PC-3 (cell line): ENCODE data around the gene GIMAP8. TPM values are rescaled to one million over a fixed set of nuclear protein-coding genes. Genes with fewer than 3 reads are reported as not detected.

ENCODE experiments used
- ATAC-seq: fragments of 200-7000 bp; cut with Tn5 transposase; 2 replicates; pipeline ENCODE4 v1.9.1; 2020; ENCODE audit warnings: mild to moderate bottlenecking, moderate library complexity
- BruUV-seq: library from RNA; stranded (reverse); fragments of 400-500 nt; replicated peaks from 2 replicates; lab custom pipeline; 2021; lab: Mats Ljungman, UMichigan
- CTCF ChIA-PET: fragments of 300-600 bp; sonication (Branson Sonifier 250); formaldehyde crosslinking; loops from one replicate; lab custom pipeline; 2022; ENCODE audit warnings: antibody characterized with exemption; lab: Charles Lee
- POLR2A ChIA-PET: fragments of 300-600 bp; sonication (Branson Sonifier 250); formaldehyde crosslinking; loops from one replicate; lab custom pipeline; 2022; ENCODE audit warnings: antibody characterized with exemption; ENCODE audit not compliant: unreplicated experiment; lab: Charles Lee
- DNase-seq: peaks from one replicate; pipeline ENCODE4 v3.0.0-alpha.2; 2015
- H2AFZ ChIP-seq: fragments of 300-600 bp; sonication (generic); 2 replicates; pipeline ENCODE4 v1.6.0; 2016; ENCODE audit warnings: antibody characterized with exemption, low read length
- H3F3A ChIP-seq: fragments of 300-600 bp; sonication (generic); one replicate; pipeline ENCODE4 v1.6.0; 2017; ENCODE audit warnings: antibody characterized with exemption, low read length, control low read depth, mild to moderate bottlenecking; ENCODE audit not compliant: unreplicated experiment
- H3K27ac ChIP-seq: fragments of 300-600 bp; sonication (generic); 2 replicates; pipeline ENCODE4 v1.5.1; 2016; ENCODE audit warnings: mild to moderate bottlenecking, low read length
- H3K27me3 ChIP-seq: fragments of 300-600 bp; sonication (generic); 2 replicates; pipeline ENCODE4 v1.6.1; 2016; ENCODE audit warnings: low read length, mixed read lengths
- H3K36me3 ChIP-seq: fragments of 300-600 bp; sonication (generic); 2 replicates; pipeline ENCODE4 v1.6.1; 2016; ENCODE audit warnings: low read depth, mixed run types, low read length, mixed read lengths
- H3K4me1 ChIP-seq: fragments of 300-600 bp; sonication (generic); 2 replicates; pipeline ENCODE4 v1.5.1; 2016; ENCODE audit warnings: low read length; ENCODE audit not compliant: insufficient read depth
- H3K4me2 ChIP-seq: fragments of 300-600 bp; sonication (generic); 2 replicates; pipeline ENCODE4 v1.6.0; 2016; ENCODE audit warnings: low read length
- H3K4me3 ChIP-seq: fragments of 300-600 bp; sonication (generic); 2 replicates; pipeline ENCODE4 v1.5.1; 2016; ENCODE audit warnings: mild to moderate bottlenecking, low read length, mixed read lengths
- H3K79me2 ChIP-seq: fragments of 300-600 bp; sonication (generic); 2 replicates; pipeline ENCODE4 v1.6.1; 2017; ENCODE audit warnings: low read length, mixed read lengths
- H3K9ac ChIP-seq: fragments of 300-600 bp; sonication (generic); 2 replicates; pipeline ENCODE4 v1.6.0; 2016; ENCODE audit warnings: mild to moderate bottlenecking, low read length
- H3K9me2 ChIP-seq: fragments of 300-600 bp; sonication (generic); replicated peaks from 2 replicates; pipeline ENCODE4 v1.6.1; 2016; ENCODE audit warnings: mixed run types, low read length, mixed read lengths
- H3K9me3 ChIP-seq: fragments of 300-600 bp; sonication (generic); 2 replicates; pipeline ENCODE4 v1.6.1; 2016; ENCODE audit warnings: low read length, mixed read lengths
- H4K20me1 ChIP-seq: fragments of 300-600 bp; sonication (generic); 2 replicates; pipeline ENCODE4 v1.6.1; 2016; ENCODE audit warnings: low read length, mixed read lengths
- EZH2 ChIP-seq: fragments of 300-600 bp; sonication (generic); IDR thresholded peaks from one replicate; pipeline ENCODE4 v1.6.1; 2017; ENCODE audit warnings: antibody characterized with exemption, mild to moderate bottlenecking, low read length; ENCODE audit not compliant: unreplicated experiment
- EZH2phosphoT487 ChIP-seq: fragments of 300-600 bp; sonication (generic); IDR thresholded peaks from 2 replicates; pipeline ENCODE4 v1.6.1; 2018; ENCODE audit warnings: mild to moderate bottlenecking, antibody characterized with exemption, low read length, borderline replicate concordance
- intact Hi-C: fragments of 100-400 bp; cut with micrococcal nuclease; formaldehyde crosslinking; loops from 2 replicates; pipeline ENCODE4 v1.9.0; 2023
- total RNA-seq: library from RNA; depleted of rRNA; stranded (reverse); fragments of >200 nt; gene quantifications from 2 replicates; pipeline ENCODE4 v1.2.3, GENCODE V29; 2014
- TF ChIP-seq, protein P1 (sequence below): fragments of 300-600 bp; sonication (generic); conservative IDR thresholded peaks from 2 replicates; pipeline ENCODE4 v1.5.1; 2017; ENCODE audit warnings: antibody characterized with exemption, low read depth, mild to moderate bottlenecking, low read length

The GIMAP8 gene
- total RNA-seq, 1 experiment from 2014 or later: not detected

DNA sequence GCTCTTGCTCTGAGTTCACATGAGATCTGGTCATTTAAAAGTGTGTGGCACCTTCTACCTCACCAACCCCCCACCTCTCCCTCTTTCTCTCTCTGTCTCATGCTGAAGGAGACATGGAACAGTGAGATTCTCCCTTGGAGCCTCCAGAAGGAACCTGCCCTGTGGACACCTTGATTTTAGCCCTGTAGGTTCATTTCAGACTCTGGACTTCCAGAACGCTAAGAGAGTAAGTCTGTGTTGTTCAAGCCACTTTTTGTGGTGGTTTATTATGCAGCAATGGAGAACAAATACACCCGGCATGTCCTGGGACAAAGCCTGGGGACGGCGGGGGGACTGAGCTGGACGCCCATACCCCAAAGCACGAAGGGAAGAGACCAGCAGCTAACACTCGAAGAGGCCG is 20.7 kb upstream of the GIMAP8 start:
- no TSS peak for BruUV-seq

GRCh38 chr7:150430465-150431085 is 19.9 kb upstream of the GIMAP8 start:
- Histone ChIP-seq H3K27ac (no peak overlapping the region), H3K4me2 (no peak overlapping the region), H3F3A (no peaks in the 10 kb centered on the region), H3K9me3 (no peaks in the 10 kb centered on the region), H3K27me3 (no peaks in the 10 kb centered on the region), H2AFZ (no peak overlapping the region), H4K20me1 (no peaks in the 10 kb centered on the region), H3K4me1 (peaks cover 12% of the 10 kb centered on the region), H3K79me2 (no peaks in the 10 kb centered on the region), H3K36me3 (no peaks in the 10 kb centered on the region), H3K9ac (no peak overlapping the region), H3K4me3 (no peak overlapping the region), H3K9me2 (no peaks in the 10 kb centered on the region)
- TF ChIP-seq, protein P1, sequence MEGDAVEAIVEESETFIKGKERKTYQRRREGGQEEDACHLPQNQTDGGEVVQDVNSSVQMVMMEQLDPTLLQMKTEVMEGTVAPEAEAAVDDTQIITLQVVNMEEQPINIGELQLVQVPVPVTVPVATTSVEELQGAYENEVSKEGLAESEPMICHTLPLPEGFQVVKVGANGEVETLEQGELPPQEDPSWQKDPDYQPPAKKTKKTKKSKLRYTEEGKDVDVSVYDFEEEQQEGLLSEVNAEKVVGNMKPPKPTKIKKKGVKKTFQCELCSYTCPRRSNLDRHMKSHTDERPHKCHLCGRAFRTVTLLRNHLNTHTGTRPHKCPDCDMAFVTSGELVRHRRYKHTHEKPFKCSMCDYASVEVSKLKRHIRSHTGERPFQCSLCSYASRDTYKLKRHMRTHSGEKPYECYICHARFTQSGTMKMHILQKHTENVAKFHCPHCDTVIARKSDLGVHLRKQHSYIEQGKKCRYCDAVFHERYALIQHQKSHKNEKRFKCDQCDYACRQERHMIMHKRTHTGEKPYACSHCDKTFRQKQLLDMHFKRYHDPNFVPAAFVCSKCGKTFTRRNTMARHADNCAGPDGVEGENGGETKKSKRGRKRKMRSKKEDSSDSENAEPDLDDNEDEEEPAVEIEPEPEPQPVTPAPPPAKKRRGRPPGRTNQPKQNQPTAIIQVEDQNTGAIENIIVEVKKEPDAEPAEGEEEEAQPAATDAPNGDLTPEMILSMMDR: no peak
- ChIA-PET POLR2A (no interaction called here), CTCF (no interaction called here)
- BruUV-seq: no TSS peak
- ATAC-seq (no peak), DNase-seq (no peak)
- intact Hi-C loops: no loop called here

More for the DNA sequence above, 20.7 kb upstream of the GIMAP8 start:
- Histone ChIP-seq H4K20me1 (no peaks in the 10 kb centered on the region), H3K9me3 (no peaks in the 10 kb centered on the region), H3F3A (no peaks in the 10 kb centered on the region), H3K9ac (no peak overlapping the region), H3K4me3 (no peak overlapping the region), H3K9me2 (no peaks in the 10 kb centered on the region), H3K27me3 (no peaks in the 10 kb centered on the region), H3K27ac (no peak overlapping the region), H3K4me2 (no peak overlapping the region), H3K79me2 (no peaks in the 10 kb centered on the region), H3K36me3 (no peaks in the 10 kb centered on the region), H2AFZ (no peak overlapping the region), H3K4me1 (peaks cover 12% of the 10 kb centered on the region)
- DNase-seq (no peak), ATAC-seq (no peak)
- ChIA-PET CTCF (no interaction called here), POLR2A (no interaction called here)
- no peak for TF ChIP-seq EZH2phosphoT487
- TF ChIP-seq, protein P1: no peak
- no peak for TF ChIP-seq EZH2
- intact Hi-C loops: no loop called here

GRCh38 chr7:150431839-150432658 is 18.4 kb upstream of the GIMAP8 start:
- Histone ChIP-seq H4K20me1 (no peaks in the 10 kb centered on the region), H3K79me2 (no peaks in the 10 kb centered on the region), H3K4me1 (peaks cover 12% of the 10 kb centered on the region), H3K4me3 (no peak overlapping the region), H3K27me3 (no peaks in the 10 kb centered on the region), H3F3A (no peaks in the 10 kb centered on the region), H3K9me2 (no peaks in the 10 kb centered on the region), H3K36me3 (no peaks in the 10 kb centered on the region), H3K27ac (no peak overlapping the region), H3K4me2 (no peak overlapping the region), H2AFZ (no peak overlapping the region), H3K9me3 (no peaks in the 10 kb centered on the region), H3K9ac (no peak overlapping the region)
- ATAC-seq: no peak
- no peak for DNase-seq
- intact Hi-C loops: no loop called here
- CTCF ChIA-PET: no interaction called here
- POLR2A ChIA-PET: no interaction called here
- TF ChIP-seq EZH2phosphoT487: no peak
- TF ChIP-seq, protein P1: no peak
- no peak for TF ChIP-seq EZH2
- no TSS peak for BruUV-seq
